SU-DHL-6 (cell line): ENCODE results near the gene RPS29.

ENCODE experiments used
- H2AFZ ChIP-seq: fragments of 200-600 bp; sonication (generic); 2 replicates; pipeline ENCODE4 v1.6.1; 2014; ENCODE audit warnings: low read depth, mild to moderate bottlenecking, moderate library complexity, mixed read lengths, antibody characterized with exemption, low read length; ENCODE audit not compliant: severe bottlenecking
- H3F3A ChIP-seq: fragments of 200-600 bp; shearing (Covaris generic); 2 replicates; pipeline ENCODE4 v1.6.0; 2016; ENCODE audit warnings: antibody characterized with exemption, mild to moderate bottlenecking; ENCODE audit not compliant: insufficient read depth
- H3K27ac ChIP-seq: fragments of 200-600 bp; sonication (generic); 2 replicates; pipeline ENCODE4 v1.5.1; 2016; ENCODE audit warnings: low read depth, mild to moderate bottlenecking, low read length, moderate library complexity, mixed read lengths
- H3K27me3 ChIP-seq: fragments of 200-600 bp; sonication (generic), shearing (Covaris generic); 2 replicates; pipeline ENCODE4 v1.6.0; 2014; ENCODE audit warnings: mild to moderate bottlenecking, low read length
- H3K36me3 ChIP-seq: fragments of 200-600 bp; sonication (generic); 2 replicates; pipeline ENCODE4 v1.6.1; 2014; ENCODE audit warnings: mild to moderate bottlenecking, low read length, mixed read lengths
- H3K4me2 ChIP-seq: fragments of 300-600, 200-600 bp; shearing (Covaris generic), sonication (generic); 2 replicates; pipeline ENCODE4 v1.6.0; 2014; ENCODE audit warnings: low read length, low read depth, mild to moderate bottlenecking; ENCODE audit not compliant: poor library complexity, severe bottlenecking
- H3K4me3 ChIP-seq: fragments of 200-600 bp; sonication (generic); 2 replicates; pipeline ENCODE4 v1.5.1; 2014; ENCODE audit warnings: antibody characterized with exemption, low read length, mild to moderate bottlenecking, mixed read lengths; ENCODE audit not compliant: insufficient read depth, poor library complexity, severe bottlenecking
- H3K79me2 ChIP-seq: fragments of 200-600 bp; sonication (generic); 2 replicates; pipeline ENCODE4 v1.6.1; 2014; ENCODE audit warnings: mild to moderate bottlenecking, low read length, moderate library complexity; ENCODE audit not compliant: insufficient read depth
- H3K9ac ChIP-seq: fragments of 200-600 bp; sonication (generic); 2 replicates; pipeline ENCODE4 v1.7.0; 2014; ENCODE audit warnings: mild to moderate bottlenecking, low read length
- H3K9me2 ChIP-seq: fragments of 200-600 bp; sonication (generic); replicated peaks from 2 replicates; pipeline ENCODE4 v1.6.1; 2014; ENCODE audit warnings: low read length; ENCODE audit not compliant: insufficient read depth
- H3K9me3 ChIP-seq: fragments of 200-600 bp; sonication (generic); 2 replicates; pipeline ENCODE4 v1.6.1; 2014; ENCODE audit warnings: low read length, mixed read lengths; ENCODE audit not compliant: insufficient read depth
- H4K20me1 ChIP-seq: fragments of 200-600 bp; sonication (generic); 2 replicates; pipeline ENCODE4 v1.6.1; 2014; ENCODE audit warnings: low read depth, mild to moderate bottlenecking, antibody characterized with exemption, low read length, moderate library complexity, mixed read lengths
- EZH2phosphoT487 ChIP-seq: fragments of 200-600 bp; sonication (generic), shearing (Covaris generic); conservative IDR thresholded peaks from 2 replicates; pipeline ENCODE4 v1.6.1; 2018; ENCODE audit warnings: mild to moderate bottlenecking, antibody characterized with exemption, low read length, moderate library complexity, mixed read lengths
- TF ChIP-seq, protein P1 (sequence below): fragments of 200-600 bp; sonication (generic); IDR thresholded peaks from one replicate; pipeline ENCODE4 v1.5.1; 2017; ENCODE audit warnings: antibody characterized with exemption, mild to moderate bottlenecking, low read length, moderate library complexity; ENCODE audit not compliant: insufficient read depth, poor library complexity, severe bottlenecking

The RPS29 gene

DNA sequence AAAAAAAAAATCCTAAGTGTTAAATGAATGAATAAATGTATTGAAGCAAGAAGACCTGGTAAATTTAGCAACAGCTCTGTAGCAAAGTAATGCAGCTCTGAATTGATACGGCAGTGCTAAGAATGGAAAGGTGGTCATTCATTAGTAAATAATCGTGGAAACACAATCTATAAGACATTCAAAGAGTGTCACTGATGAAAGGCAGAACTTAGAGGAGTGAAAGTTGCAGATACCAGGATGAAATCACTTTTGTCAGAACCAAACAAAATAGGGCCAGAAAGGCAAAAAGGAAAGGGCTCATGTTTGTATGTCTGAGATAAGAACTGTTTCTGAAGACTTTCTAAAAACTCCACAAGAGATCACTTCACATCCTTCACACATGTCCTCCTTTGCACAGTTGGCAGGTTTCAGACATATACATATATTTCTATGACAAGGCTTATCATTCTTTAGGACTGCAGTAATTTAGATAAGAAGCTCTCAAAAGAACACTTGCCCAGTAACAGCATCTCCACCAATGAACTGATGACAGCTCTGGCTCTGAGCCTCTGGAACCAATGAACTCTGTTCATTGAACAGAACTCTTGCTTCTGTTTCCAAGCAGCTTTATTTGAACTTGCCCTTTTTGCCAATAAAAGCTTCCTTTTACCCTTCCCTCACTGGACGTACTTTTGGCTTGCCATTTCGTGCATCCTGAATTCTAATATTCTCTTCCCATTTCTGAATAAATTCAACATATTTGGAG is 8.3 kb upstream of the RPS29 start:
- Histone ChIP-seq H3K4me2 (no peak overlapping the region), H3K9ac (no peak overlapping the region), H3K9me3 (no peaks in the 10 kb centered on the region), H3K36me3 (no peaks in the 10 kb centered on the region), H3K27me3 (no peaks in the 10 kb centered on the region), H3K79me2 (peaks cover 26% of the 10 kb centered on the region), H2AFZ (no peak overlapping the region), H3K27ac (no peak overlapping the region), H3K9me2 (no peaks in the 10 kb centered on the region), H4K20me1 (no peaks in the 10 kb centered on the region), H3F3A (peaks cover 9% of the 10 kb centered on the region), H3K4me3 (no peak overlapping the region)
- no peak for TF ChIP-seq EZH2phosphoT487
- TF ChIP-seq, protein P1, sequence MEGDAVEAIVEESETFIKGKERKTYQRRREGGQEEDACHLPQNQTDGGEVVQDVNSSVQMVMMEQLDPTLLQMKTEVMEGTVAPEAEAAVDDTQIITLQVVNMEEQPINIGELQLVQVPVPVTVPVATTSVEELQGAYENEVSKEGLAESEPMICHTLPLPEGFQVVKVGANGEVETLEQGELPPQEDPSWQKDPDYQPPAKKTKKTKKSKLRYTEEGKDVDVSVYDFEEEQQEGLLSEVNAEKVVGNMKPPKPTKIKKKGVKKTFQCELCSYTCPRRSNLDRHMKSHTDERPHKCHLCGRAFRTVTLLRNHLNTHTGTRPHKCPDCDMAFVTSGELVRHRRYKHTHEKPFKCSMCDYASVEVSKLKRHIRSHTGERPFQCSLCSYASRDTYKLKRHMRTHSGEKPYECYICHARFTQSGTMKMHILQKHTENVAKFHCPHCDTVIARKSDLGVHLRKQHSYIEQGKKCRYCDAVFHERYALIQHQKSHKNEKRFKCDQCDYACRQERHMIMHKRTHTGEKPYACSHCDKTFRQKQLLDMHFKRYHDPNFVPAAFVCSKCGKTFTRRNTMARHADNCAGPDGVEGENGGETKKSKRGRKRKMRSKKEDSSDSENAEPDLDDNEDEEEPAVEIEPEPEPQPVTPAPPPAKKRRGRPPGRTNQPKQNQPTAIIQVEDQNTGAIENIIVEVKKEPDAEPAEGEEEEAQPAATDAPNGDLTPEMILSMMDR, result no peak

DNA sequence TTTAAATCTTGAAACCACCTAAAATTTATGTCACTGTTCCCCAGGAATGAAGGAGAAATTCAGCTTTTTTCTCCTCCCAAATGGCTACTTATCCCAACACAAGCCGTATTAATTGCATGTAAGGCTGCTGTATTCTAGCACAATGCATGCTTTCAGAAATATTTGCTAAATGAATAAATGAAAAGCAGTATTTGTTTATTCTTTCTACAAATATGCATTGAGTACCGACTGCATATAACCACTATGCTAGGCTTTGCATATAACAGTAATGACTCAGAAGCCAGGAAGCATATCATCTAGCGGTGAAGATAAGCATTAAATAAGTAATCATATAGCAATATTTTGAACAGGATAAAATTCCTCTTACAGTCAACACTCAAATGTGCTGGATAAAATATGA is 6.8 kb upstream of the RPS29 start:
- no peaks in the 10 kb centered on the region for H4K20me1 ChIP-seq
- H2AFZ ChIP-seq, result no peak overlapping the region
- H3K79me2 ChIP-seq, result peaks cover 11% of the 10 kb centered on the region
- H3K9me2 ChIP-seq, result no peaks in the 10 kb centered on the region
- H3F3A ChIP-seq, result peaks cover 12% of the 10 kb centered on the region
- no peaks in the 10 kb centered on the region for H3K9me3 ChIP-seq
- no peak overlapping the region for H3K9ac ChIP-seq
- TF ChIP-seq, protein P1, result no peak
- no peak for TF ChIP-seq EZH2phosphoT487
- H3K36me3 ChIP-seq, result no peaks in the 10 kb centered on the region
- no peaks in the 10 kb centered on the region for H3K27me3 ChIP-seq
- no peak overlapping the region for H3K4me2 ChIP-seq
- H3K27ac ChIP-seq, result no peak overlapping the region
- H3K4me3 ChIP-seq, result no peak overlapping the region

GRCh38 chr14:49589387-49589786 is 3.2 kb upstream of the RPS29 start:
- Histone ChIP-seq H3K4me2 (no peak overlapping the region), H3F3A (peaks cover 30% of the 10 kb centered on the region), H3K9me3 (no peaks in the 10 kb centered on the region), H3K27me3 (no peaks in the 10 kb centered on the region), H3K4me3 (no peak overlapping the region), H3K9me2 (no peaks in the 10 kb centered on the region), H4K20me1 (peaks cover 7% of the 10 kb centered on the region), H3K36me3 (peaks cover 10% of the 10 kb centered on the region), H2AFZ (no peak overlapping the region), H3K27ac (no peak overlapping the region), H3K9ac (no peak overlapping the region), H3K79me2 (peaks cover 18% of the 10 kb centered on the region)
- TF ChIP-seq, protein P1, result no peak
- TF ChIP-seq EZH2phosphoT487, result no peak
